ENCODE measurements around the gene SCARF1.

SCARF1 gene

GRCh38 chr17:1592751-1593629, 52.5 kb downstream of the SCARF1 start:
- no peak for FAIRE-seq

GRCh38 chr17:1591474-1592090, 54.0 kb downstream of the SCARF1 start:
- no peak for FAIRE-seq

- FAIRE-seq: no peak
Observed at GRCh38 chr17:1590747-1591473, 54.6 kb downstream of the SCARF1 start.

GRCh38 chr17:1590029-1590746, 55.3 kb downstream of the SCARF1 start:
- FAIRE-seq: no peak

DNA sequence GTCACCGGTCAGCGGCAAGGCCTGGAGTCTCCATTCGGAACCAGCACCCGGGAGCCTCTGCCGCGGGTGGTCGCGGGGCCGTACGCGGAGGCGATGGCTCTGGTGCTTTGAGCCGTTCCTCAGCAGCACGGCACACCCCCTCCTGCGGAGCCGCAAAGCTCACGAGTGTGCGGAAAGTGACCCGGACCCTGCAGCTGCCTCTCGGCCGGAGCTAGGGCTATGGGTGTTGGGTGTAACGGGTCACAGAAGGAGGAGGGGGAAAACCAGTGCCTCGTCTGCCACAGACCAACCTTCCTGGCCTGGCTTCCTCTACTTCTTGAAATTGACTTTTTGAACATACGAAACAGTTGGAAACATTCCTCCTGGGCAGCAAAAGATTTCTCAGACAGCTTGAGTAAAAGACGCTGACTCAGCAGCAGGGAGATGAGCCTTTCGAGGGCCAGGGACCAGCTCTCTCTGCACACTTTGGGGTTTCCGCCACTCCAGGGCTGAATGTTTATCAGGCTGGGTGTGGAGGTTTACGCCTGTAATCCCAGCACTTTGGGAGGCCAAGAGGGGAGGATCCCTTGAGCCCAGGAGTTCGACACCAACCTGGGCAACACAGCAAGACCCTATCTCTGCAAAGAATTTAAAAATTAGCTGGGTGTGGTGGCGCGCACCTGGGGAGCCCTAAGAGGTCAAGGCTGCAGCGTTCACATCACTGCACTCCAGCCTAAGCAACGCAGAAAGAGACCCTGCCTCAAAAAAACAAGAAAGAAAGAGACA, 56.5 kb downstream of the SCARF1 start:
- FAIRE-seq: no peak

DNA sequence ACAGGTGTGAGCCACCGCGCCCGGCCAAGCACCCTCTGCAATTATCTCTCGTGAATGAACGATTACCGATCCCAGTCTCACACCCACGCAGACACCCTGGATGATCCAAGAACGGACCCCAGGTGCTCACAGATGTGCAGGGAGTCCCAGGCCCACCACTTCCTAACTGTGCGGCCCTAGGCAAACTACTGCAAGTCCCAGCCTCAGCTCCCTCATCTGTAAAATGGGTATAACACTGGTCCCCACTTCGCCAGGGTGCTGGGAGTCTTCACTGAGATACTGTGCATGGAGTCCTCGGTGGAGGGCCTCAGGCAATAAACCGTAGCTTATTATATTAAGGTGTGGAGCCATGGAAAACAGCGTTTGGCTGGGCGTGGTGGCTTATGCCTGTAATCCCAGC, 61.4 kb downstream of the SCARF1 start:
- no peak for FAIRE-seq

All from islet of Langerhans (tissue), 1 donor.